Sigmoid colon (tissue), 7 donors: Measurements from ENCODE around the gene TNS1. TPM values are rescaled to one million over a fixed set of nuclear protein-coding genes. Genes with fewer than 3 reads are reported as not detected.

ENCODE experiments used
- DNase-seq: peaks from one replicate; pipeline ENCODE4 v3.0.0-alpha.2; 2019
- H3K27ac ChIP-seq, 4 donors: fragments of 200-600 bp; sonication (generic); one replicate each; pipeline ENCODE4 v1.5.1; 2016 to 2019; ENCODE audit warnings: mild to moderate bottlenecking in 1 of 4
- H3K27me3 ChIP-seq, 3 donors: fragments of 200-600 bp; sonication (generic); one replicate each; pipeline ENCODE4 v1.5.1; 2019; ENCODE audit warnings: mild to moderate bottlenecking in 1 of 3
- H3K36me3 ChIP-seq, 4 donors: fragments of 200-600 bp; sonication (generic); one replicate each; pipeline ENCODE4 v1.5.1; 2016 to 2019
- H3K4me1 ChIP-seq, 4 donors: fragments of 200-600 bp; sonication (generic); one replicate each; pipeline ENCODE4 v1.5.1; 2017 to 2019
- H3K4me3 ChIP-seq, 4 donors: fragments of 200-600 bp; sonication (generic); one replicate each; pipeline ENCODE4 v1.5.1; 2017 to 2019; ENCODE audit warnings: mild to moderate bottlenecking in 2 of 4, moderate library complexity in 1 of 4
- H3K9me3 ChIP-seq, 4 donors: fragments of 200-600 bp in 3 of 4; sonication (generic) in 3 of 4; one replicate each; pipeline versions ENCODE4 v1.5.1 to v1.6.1; 2013 to 2019
- CTCF ChIP-seq, 4 experiments: fragments of 450-650 bp in 3 of 4; fragments of 200-600 bp in 1 of 4; IDR thresholded peaks; one replicate each; pipeline ENCODE4 v1.5.1; 2016 to 2019; ENCODE audit warnings: antibody characterized with exemption in 4 of 4, mild to moderate bottlenecking in 3 of 4, moderate library complexity in 2 of 4
- EP300 ChIP-seq, 4 donors: sonication (generic); formaldehyde crosslinking; IDR thresholded peaks; one replicate each; pipeline ENCODE4 v1.6.1; 2017; ENCODE audit warnings: antibody characterized with exemption in 4 of 4
- POLR2A ChIP-seq, 2 donors: fragments of 450-650 bp; IDR thresholded peaks; one replicate each; pipeline ENCODE4 v1.6.1; 2016; ENCODE audit warnings: antibody characterized with exemption in 2 of 2, mild to moderate bottlenecking in 2 of 2, moderate library complexity in 2 of 2
- POLR2AphosphoS5 ChIP-seq, 4 donors: sonication (generic); formaldehyde crosslinking; IDR thresholded peaks; one replicate each; pipeline ENCODE4 v1.6.1; 2017; ENCODE audit warnings: antibody characterized with exemption in 4 of 4
- WGBS, 2 donors: extraction: QIAGEN DNeasy Blood & Tissue Kit; methylation state at CpG; one replicate each; pipeline ENCODE4 v1.1.7; 2013; 5-methylcytosine and 5-hydroxymethylcytosine counted together
- intact Hi-C: fragments of 100-400 bp; cut with DNase I; formaldehyde crosslinking; loops from one replicate; pipeline ENCODE4 v1.15.1; 2023
- polyA plus RNA-seq, 3 donors: library from polyadenylated mRNA; stranded (reverse); fragments of 200-250 nt; gene quantifications; one replicate each; pipeline ENCODE4 v1.2.3, GENCODE V29; 2013
- total RNA-seq, 4 donors: library from RNA; depleted of rRNA; stranded (reverse); fragments of >200 nt; gene quantifications; one replicate each; pipeline ENCODE4 v1.1.0, GENCODE V29; 2016
- donor health status: healthy with polysubstance abuse.
- donor health status: Bipolar disorder and iron deficiency.
- donor health status: healthy.

TNS1 gene
- total and polyA plus RNA-seq, 7 donors: 3.7 to 1,607 (median 444) TPM

GRCh38 chr2:217766356-217766755 is 236.4 kb downstream of the TNS1 start:
- DNase-seq: no peak
- H3K4me1 ChIP-seq: peaks cover 0 to 11% (median 0%) of the 10 kb centered on the region in 4 donors
- intact Hi-C loops: no loop called here
- peaks cover 0 to 23% (median 5%) of the 10 kb centered on the region in 4 donors for H3K36me3 ChIP-seq
- WGBS, 2 donors: 80 to 88% methylated on average over 4 of the region's 4 CpGs
- no peak overlapping the region for H3K4me3 ChIP-seq
- H3K9me3 ChIP-seq: peaks cover 0 to 6% (median 3%) of the 10 kb centered on the region in 4 donors
- peak overlapping the region in 1 of 4 donors; percentile 13 for H3K27ac ChIP-seq
- H3K27me3 ChIP-seq: no peaks in the 10 kb centered on the region
- TF ChIP-seq POLR2A (IDR thresholded peaks at IDR 0.05): no peak
- no peak for TF ChIP-seq EP300 (IDR thresholded peaks at IDR 0.05)
- TF ChIP-seq CTCF (IDR thresholded peaks at IDR 0.05): no peak
- no peak for TF ChIP-seq POLR2AphosphoS5 (IDR thresholded peaks at IDR 0.05)

GRCh38 chr2:217761645-217762277 is 241.0 kb downstream of the TNS1 start:
- Histone ChIP-seq H3K4me1 (peaks cover 0 to 21% (median 6%) of the 10 kb centered on the region in 4 donors), H3K36me3 (peaks cover 0 to 24% (median 5%) of the 10 kb centered on the region in 4 donors), H3K4me3 (no peak overlapping the region), H3K27ac (no peak overlapping the region), H3K27me3 (no peaks in the 10 kb centered on the region), H3K9me3 (peaks cover 0 to 6% (median 3%) of the 10 kb centered on the region in 4 donors)
- intact Hi-C loops: no loop called here
- DNase-seq: no peak
- TF ChIP-seq EP300 (IDR thresholded peaks at IDR 0.05): no peak
- no peak for TF ChIP-seq CTCF (IDR thresholded peaks at IDR 0.05)
- no peak for TF ChIP-seq POLR2AphosphoS5 (IDR thresholded peaks at IDR 0.05)
- no peak for TF ChIP-seq POLR2A (IDR thresholded peaks at IDR 0.05)
- 95% methylated on average over 1 of the region's 1 CpG for WGBS, 2 donors

- no peaks in the 10 kb centered on the region for H3K27me3 ChIP-seq
- H3K4me3 ChIP-seq: no peak overlapping the region
- TF ChIP-seq POLR2A (IDR thresholded peaks at IDR 0.05) (no peak), POLR2AphosphoS5 (IDR thresholded peaks at IDR 0.05) (no peak), CTCF (IDR thresholded peaks at IDR 0.05) (no peak), EP300 (IDR thresholded peaks at IDR 0.05) (no peak)
- DNase-seq: no peak
- peaks cover 0 to 6% (median 3%) of the 10 kb centered on the region in 4 donors for H3K9me3 ChIP-seq
- no peak overlapping the region for H3K27ac ChIP-seq
- 31 to 64% methylated on average over 2 of the region's 2 CpGs for WGBS, 2 donors
- H3K36me3 ChIP-seq: peaks cover 0 to 24% (median 5%) of the 10 kb centered on the region in 4 donors
- intact Hi-C loops: loop anchor here (5.0 kb wide), 2 partner anchors 1063 to 1243 kb away; partner anchors contain the start of gene IGFBP5
- H3K4me1 ChIP-seq: peaks cover 0 to 28% (median 19%) of the 10 kb centered on the region in 4 donors
These were observed 242.8 kb downstream of the TNS1 start for GRCh38 chr2:217759991-217760390.

GRCh38 chr2:217757108-217757463 is 245.7 kb downstream of the TNS1 start:
- 78 to 79% methylated on average over 2 of the region's 2 CpGs for WGBS, 2 donors
- Histone ChIP-seq H3K27ac (peak overlapping the region in 3 of 4 donors; percentile 52 to 63 (median 61)), H3K4me3 (no peak overlapping the region), H3K4me1 (peaks cover 0 to 57% (median 47%) of the 10 kb centered on the region in 4 donors), H3K36me3 (peaks cover 0 to 17% (median 2%) of the 10 kb centered on the region in 4 donors), H3K27me3 (no peaks in the 10 kb centered on the region), H3K9me3 (peaks cover 0 to 4% (median 1%) of the 10 kb centered on the region in 4 donors)
- intact Hi-C loops: loop anchor here (5.0 kb wide), 2 partner anchors 1060 to 1240 kb away; partner anchors contain the start of gene IGFBP5
- TF ChIP-seq CTCF (IDR thresholded peaks at IDR 0.05) (no peak), POLR2AphosphoS5 (IDR thresholded peaks at IDR 0.05) (no peak), EP300 (IDR thresholded peaks at IDR 0.05) (no peak), POLR2A (IDR thresholded peaks at IDR 0.05) (no peak)
- DNase-seq: no peak
